DND-41 (cell line): ENCODE measurements around the gene DGKB.

Experiments
- EZH2 ChIP-seq: IDR thresholded peaks from 3 replicates; pipeline ENCODE4 v1.6.1; 2012; ENCODE audit warnings: borderline replicate concordance, low read depth, mild to moderate bottlenecking, moderate library complexity, low read length, inconsistent platforms; ENCODE audit not compliant: severe bottlenecking
- TF ChIP-seq, protein P1 (sequence below): IDR thresholded peaks from 2 replicates; pipeline ENCODE4 v1.5.1; 2012; ENCODE audit warnings: borderline replicate concordance, low read length, moderate library complexity, mild to moderate bottlenecking; ENCODE audit not compliant: poor library complexity, severe bottlenecking; ENCODE audit errors: extremely low read depth

GRCh38 chr7:14875941-14876587, 26.5 kb downstream of the DGKB start:
- TF ChIP-seq, protein P1, sequence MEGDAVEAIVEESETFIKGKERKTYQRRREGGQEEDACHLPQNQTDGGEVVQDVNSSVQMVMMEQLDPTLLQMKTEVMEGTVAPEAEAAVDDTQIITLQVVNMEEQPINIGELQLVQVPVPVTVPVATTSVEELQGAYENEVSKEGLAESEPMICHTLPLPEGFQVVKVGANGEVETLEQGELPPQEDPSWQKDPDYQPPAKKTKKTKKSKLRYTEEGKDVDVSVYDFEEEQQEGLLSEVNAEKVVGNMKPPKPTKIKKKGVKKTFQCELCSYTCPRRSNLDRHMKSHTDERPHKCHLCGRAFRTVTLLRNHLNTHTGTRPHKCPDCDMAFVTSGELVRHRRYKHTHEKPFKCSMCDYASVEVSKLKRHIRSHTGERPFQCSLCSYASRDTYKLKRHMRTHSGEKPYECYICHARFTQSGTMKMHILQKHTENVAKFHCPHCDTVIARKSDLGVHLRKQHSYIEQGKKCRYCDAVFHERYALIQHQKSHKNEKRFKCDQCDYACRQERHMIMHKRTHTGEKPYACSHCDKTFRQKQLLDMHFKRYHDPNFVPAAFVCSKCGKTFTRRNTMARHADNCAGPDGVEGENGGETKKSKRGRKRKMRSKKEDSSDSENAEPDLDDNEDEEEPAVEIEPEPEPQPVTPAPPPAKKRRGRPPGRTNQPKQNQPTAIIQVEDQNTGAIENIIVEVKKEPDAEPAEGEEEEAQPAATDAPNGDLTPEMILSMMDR = no peak
- TF ChIP-seq EZH2 = no peak
